PC-3 (cell line): ENCODE data around the gene CD80. TPM values are rescaled to one million over a fixed set of nuclear protein-coding genes. Genes with fewer than 3 reads are reported as not detected.

Experiments
- ATAC-seq: fragments of 200-7000 bp; cut with Tn5 transposase; 2 replicates; pipeline ENCODE4 v1.9.1; 2020; ENCODE audit warnings: mild to moderate bottlenecking, moderate library complexity
- BruUV-seq: library from RNA; stranded (reverse); fragments of 400-500 nt; replicated peaks from 2 replicates; lab custom pipeline; 2021; lab: Mats Ljungman, UMichigan
- CTCF ChIA-PET: fragments of 300-600 bp; sonication (Branson Sonifier 250); formaldehyde crosslinking; loops from one replicate; lab custom pipeline; 2022; ENCODE audit warnings: antibody characterized with exemption; lab: Charles Lee
- POLR2A ChIA-PET: fragments of 300-600 bp; sonication (Branson Sonifier 250); formaldehyde crosslinking; loops from one replicate; lab custom pipeline; 2022; ENCODE audit warnings: antibody characterized with exemption; ENCODE audit not compliant: unreplicated experiment; lab: Charles Lee
- DNase-seq: peaks from one replicate; pipeline ENCODE4 v3.0.0-alpha.2; 2015
- H2AFZ ChIP-seq: fragments of 300-600 bp; sonication (generic); 2 replicates; pipeline ENCODE4 v1.6.0; 2016; ENCODE audit warnings: antibody characterized with exemption, low read length
- H3F3A ChIP-seq: fragments of 300-600 bp; sonication (generic); one replicate; pipeline ENCODE4 v1.6.0; 2017; ENCODE audit warnings: antibody characterized with exemption, low read length, control low read depth, mild to moderate bottlenecking; ENCODE audit not compliant: unreplicated experiment
- H3K27ac ChIP-seq: fragments of 300-600 bp; sonication (generic); 2 replicates; pipeline ENCODE4 v1.5.1; 2016; ENCODE audit warnings: mild to moderate bottlenecking, low read length
- H3K27me3 ChIP-seq: fragments of 300-600 bp; sonication (generic); 2 replicates; pipeline ENCODE4 v1.6.1; 2016; ENCODE audit warnings: low read length, mixed read lengths
- H3K36me3 ChIP-seq: fragments of 300-600 bp; sonication (generic); 2 replicates; pipeline ENCODE4 v1.6.1; 2016; ENCODE audit warnings: low read depth, mixed run types, low read length, mixed read lengths
- H3K4me1 ChIP-seq: fragments of 300-600 bp; sonication (generic); 2 replicates; pipeline ENCODE4 v1.5.1; 2016; ENCODE audit warnings: low read length; ENCODE audit not compliant: insufficient read depth
- H3K4me2 ChIP-seq: fragments of 300-600 bp; sonication (generic); 2 replicates; pipeline ENCODE4 v1.6.0; 2016; ENCODE audit warnings: low read length
- H3K4me3 ChIP-seq: fragments of 300-600 bp; sonication (generic); 2 replicates; pipeline ENCODE4 v1.5.1; 2016; ENCODE audit warnings: mild to moderate bottlenecking, low read length, mixed read lengths
- H3K79me2 ChIP-seq: fragments of 300-600 bp; sonication (generic); 2 replicates; pipeline ENCODE4 v1.6.1; 2017; ENCODE audit warnings: low read length, mixed read lengths
- H3K9ac ChIP-seq: fragments of 300-600 bp; sonication (generic); 2 replicates; pipeline ENCODE4 v1.6.0; 2016; ENCODE audit warnings: mild to moderate bottlenecking, low read length
- H3K9me2 ChIP-seq: fragments of 300-600 bp; sonication (generic); replicated peaks from 2 replicates; pipeline ENCODE4 v1.6.1; 2016; ENCODE audit warnings: mixed run types, low read length, mixed read lengths
- H3K9me3 ChIP-seq: fragments of 300-600 bp; sonication (generic); 2 replicates; pipeline ENCODE4 v1.6.1; 2016; ENCODE audit warnings: low read length, mixed read lengths
- H4K20me1 ChIP-seq: fragments of 300-600 bp; sonication (generic); 2 replicates; pipeline ENCODE4 v1.6.1; 2016; ENCODE audit warnings: low read length, mixed read lengths
- CTCF ChIP-seq: fragments of 300-600 bp; sonication (generic); conservative IDR thresholded peaks from 2 replicates; pipeline ENCODE4 v1.5.1; 2017; ENCODE audit warnings: antibody characterized with exemption, low read depth, mild to moderate bottlenecking, low read length
- EZH2 ChIP-seq: fragments of 300-600 bp; sonication (generic); IDR thresholded peaks from one replicate; pipeline ENCODE4 v1.6.1; 2017; ENCODE audit warnings: antibody characterized with exemption, mild to moderate bottlenecking, low read length; ENCODE audit not compliant: unreplicated experiment
- EZH2phosphoT487 ChIP-seq: fragments of 300-600 bp; sonication (generic); IDR thresholded peaks from 2 replicates; pipeline ENCODE4 v1.6.1; 2018; ENCODE audit warnings: mild to moderate bottlenecking, antibody characterized with exemption, low read length, borderline replicate concordance
- intact Hi-C: fragments of 100-400 bp; cut with micrococcal nuclease; formaldehyde crosslinking; loops from 2 replicates; pipeline ENCODE4 v1.9.0; 2023
- total RNA-seq: library from RNA; depleted of rRNA; stranded (reverse); fragments of >200 nt; gene quantifications from 2 replicates; pipeline ENCODE4 v1.2.3, GENCODE V29; 2014

The CD80 gene
- total RNA-seq, 1 experiment from 2014 or later: not detected

DNA sequence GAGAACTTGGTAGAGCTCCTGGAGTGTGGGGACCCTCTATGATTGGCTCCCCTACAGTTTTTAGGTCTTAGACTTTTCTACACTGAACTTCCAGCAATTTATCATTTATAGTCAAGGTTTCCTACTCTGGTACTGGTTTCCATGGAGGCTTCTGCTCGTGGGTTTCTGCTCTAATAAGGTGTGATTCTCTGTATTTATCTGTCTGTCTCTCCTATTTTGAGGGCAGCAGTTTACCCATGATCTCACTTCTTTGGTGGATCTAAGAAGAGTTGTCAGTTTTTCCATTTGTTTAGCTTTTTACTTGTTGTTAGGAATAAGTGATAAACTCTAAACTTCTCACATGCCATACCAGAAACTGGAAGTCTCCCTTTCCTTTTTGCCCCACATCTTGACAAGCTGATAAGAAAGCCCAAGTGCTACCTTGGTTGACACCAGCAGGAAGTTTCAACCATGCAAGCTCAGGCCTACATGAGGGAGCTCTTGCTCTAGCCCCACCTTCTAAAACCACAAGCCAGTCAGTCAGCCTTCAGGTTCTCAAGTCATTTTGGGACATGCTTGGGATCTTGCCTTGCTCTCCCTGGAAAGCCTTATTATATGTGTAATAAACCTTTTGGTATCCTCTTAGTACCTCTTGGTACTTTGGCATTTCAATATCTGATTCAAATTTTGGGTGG is 51.1 kb downstream of the CD80 start:
- Histone ChIP-seq H3K9ac (no peak overlapping the region), H4K20me1 (no peaks in the 10 kb centered on the region), H2AFZ (no peak overlapping the region), H3K4me2 (no peak overlapping the region), H3K36me3 (peaks cover 46% of the 10 kb centered on the region), H3K9me2 (no peaks in the 10 kb centered on the region), H3F3A (no peaks in the 10 kb centered on the region), H3K4me3 (no peak overlapping the region), H3K27ac (no peak overlapping the region), H3K27me3 (no peaks in the 10 kb centered on the region), H3K79me2 (peaks cover 2% of the 10 kb centered on the region; the same call in 1 of the 2 replicates), H3K9me3 (no peaks in the 10 kb centered on the region), H3K4me1 (no peaks in the 10 kb centered on the region)
- DNase-seq: no peak
- BruUV-seq: no TSS peak
- CTCF ChIA-PET: no interaction called here
- no peak for TF ChIP-seq CTCF
- no peak for TF ChIP-seq EZH2phosphoT487
- no peak for TF ChIP-seq EZH2
- no peak for ATAC-seq
- POLR2A ChIA-PET: no interaction called here
- intact Hi-C loops: no loop called here

GRCh38 chr3:119507404-119507803 is 52.0 kb downstream of the CD80 start:
- Histone ChIP-seq H3K4me2 (no peak overlapping the region), H3F3A (no peaks in the 10 kb centered on the region), H3K36me3 (peaks cover 44% of the 10 kb centered on the region), H3K9me2 (no peaks in the 10 kb centered on the region), H3K9ac (no peak overlapping the region), H3K27ac (no peak overlapping the region), H2AFZ (no peak overlapping the region), H4K20me1 (no peaks in the 10 kb centered on the region), H3K4me1 (no peaks in the 10 kb centered on the region), H3K4me3 (no peak overlapping the region), H3K79me2 (peaks cover 7% of the 10 kb centered on the region; the same call in 1 of the 2 replicates), H3K27me3 (no peaks in the 10 kb centered on the region), H3K9me3 (no peaks in the 10 kb centered on the region)
- intact Hi-C loops: no loop called here
- ChIA-PET CTCF (no interaction called here), POLR2A (no interaction called here)
- no peak for DNase-seq
- BruUV-seq: no TSS peak
- TF ChIP-seq EZH2phosphoT487: no peak
- no peak for TF ChIP-seq CTCF
- no peak for TF ChIP-seq EZH2
- ATAC-seq: no peak

DNA sequence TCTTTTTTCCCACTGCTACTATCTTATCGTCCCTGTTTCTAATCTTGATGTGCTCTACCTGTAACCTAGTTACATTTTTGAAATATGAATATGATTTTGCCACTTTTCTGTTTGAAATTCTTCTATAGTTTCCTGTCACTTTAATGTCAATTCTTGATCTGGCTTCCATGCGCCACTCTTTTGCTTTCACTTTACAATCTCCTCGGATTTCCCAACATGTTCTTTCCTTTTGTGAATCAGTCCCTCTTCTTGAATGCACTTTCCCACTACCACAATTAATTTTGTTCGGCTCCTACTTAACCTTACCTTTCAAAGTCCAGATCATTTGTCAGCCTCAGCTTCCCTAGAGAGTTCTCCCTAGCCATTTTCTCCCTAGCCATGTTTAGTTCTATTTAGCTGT is 52.8 kb downstream of the CD80 start:
- TF ChIP-seq CTCF (no peak), EZH2 (no peak), EZH2phosphoT487 (no peak)
- Histone ChIP-seq H3K4me2 (no peak overlapping the region), H3K9ac (no peak overlapping the region), H3K27ac (no peak overlapping the region), H3K27me3 (no peaks in the 10 kb centered on the region), H3K9me3 (no peaks in the 10 kb centered on the region), H3K36me3 (peaks cover 44% of the 10 kb centered on the region), H4K20me1 (no peaks in the 10 kb centered on the region), H3K9me2 (no peaks in the 10 kb centered on the region), H2AFZ (no peak overlapping the region), H3K4me3 (no peak overlapping the region), H3F3A (no peaks in the 10 kb centered on the region), H3K4me1 (no peaks in the 10 kb centered on the region), H3K79me2 (peaks cover 9% of the 10 kb centered on the region)
- no TSS peak for BruUV-seq
- CTCF ChIA-PET: no interaction called here
- intact Hi-C loops: no loop called here
- DNase-seq (no peak), ATAC-seq (no peak)
- POLR2A ChIA-PET: no interaction called here
